WTC11 (cell line): Measurements from ENCODE around the gene ZDHHC8. TPM values are rescaled to one million over a fixed set of nuclear protein-coding genes. Genes with fewer than 3 reads are reported as not detected.

ENCODE experiments used
- ATAC-seq: fragments of 200-7000 bp; cut with Tn5 transposase; 2 replicates; pipeline ENCODE4 v1.10.0; 2021; ENCODE audit warnings: mild to moderate bottlenecking, moderate library complexity
- CTCF ChIA-PET: fragments of 300-600 bp; sonication (Branson Sonifier 250); formaldehyde crosslinking; loops from one replicate; lab custom pipeline; 2021; ENCODE audit warnings: antibody characterized with exemption; lab: Charles Lee
- POLR2A ChIA-PET: fragments of 350-600 bp; sonication (Branson Sonifier 250); formaldehyde crosslinking; loops from one replicate; lab custom pipeline; 2021; ENCODE audit warnings: antibody characterized with exemption; lab: Charles Lee
- DNase-seq: peaks from one replicate; pipeline ENCODE4 v3.0.0; 2021; ENCODE audit warnings: low spot score
- H3K27ac Mint-ChIP-seq: 2 replicates; pipeline ENCODE4 v1.8.0; 2021; ENCODE audit warnings: mixed read lengths
- H3K27me3 Mint-ChIP-seq: 2 replicates; pipeline ENCODE4 v1.8.0; 2021; ENCODE audit warnings: low read depth, mild to moderate bottlenecking, moderate library complexity, mixed read lengths
- H3K36me3 Mint-ChIP-seq: 2 replicates; pipeline ENCODE4 v1.8.0; 2021; ENCODE audit warnings: mixed read lengths
- H3K4me1 Mint-ChIP-seq: 2 replicates; pipeline ENCODE4 v1.8.0; 2022; ENCODE audit warnings: mixed read lengths
- H3K4me3 Mint-ChIP-seq: 2 replicates; pipeline ENCODE4 v1.8.0; 2021; ENCODE audit warnings: mild to moderate bottlenecking, moderate library complexity, mixed read lengths
- H3K9me3 Mint-ChIP-seq: 2 replicates; pipeline ENCODE4 v1.8.0; 2021; ENCODE audit warnings: mixed read lengths
- ARID4B ChIP-seq: sonication (generic); formaldehyde crosslinking; IDR thresholded peaks from 2 replicates; pipeline ENCODE4 v1.8.0; 2023; ENCODE audit warnings: missing genetic modification reagents, mild to moderate bottlenecking, borderline replicate concordance
- ERG ChIP-seq: fragments of 250-450 bp; sonication (Bioruptor Pico); IDR thresholded peaks from 2 replicates; pipeline ENCODE4 v1.8.0; 2021; ENCODE audit warnings: mild to moderate bottlenecking
- HMGXB4 ChIP-seq: sonication (generic); formaldehyde crosslinking; IDR thresholded peaks from 2 replicates; pipeline ENCODE4 v1.8.1; 2023; ENCODE audit warnings: mild to moderate bottlenecking, moderate library complexity, missing genetic modification reagents
- JAZF1 ChIP-seq: fragments of 250-450 bp; sonication (Bioruptor Pico); IDR thresholded peaks from 2 replicates; pipeline ENCODE4 v1.9.0; 2021; ENCODE audit warnings: moderate library complexity, mild to moderate bottlenecking, inconsistent platforms
- NFYB ChIP-seq: sonication (generic); formaldehyde crosslinking; conservative IDR thresholded peaks from 2 replicates; pipeline ENCODE4 v1.8.0; 2022; ENCODE audit warnings: low read depth, missing genetic modification reagents
- NR3C1 ChIP-seq: sonication (generic); formaldehyde crosslinking; conservative IDR thresholded peaks from 2 replicates; pipeline ENCODE4 v1.8.1; 2023; ENCODE audit warnings: low read depth, mild to moderate bottlenecking, missing genetic modification reagents
- PRDM15 ChIP-seq: sonication (generic); formaldehyde crosslinking; IDR thresholded peaks from 2 replicates; pipeline ENCODE4 v1.8.0; 2022; ENCODE audit warnings: missing genetic modification reagents
- TCF7 ChIP-seq: sonication (generic); formaldehyde crosslinking; IDR thresholded peaks from 2 replicates; pipeline ENCODE4 v1.8.0; 2022; ENCODE audit warnings: mild to moderate bottlenecking, low read depth, missing genetic modification reagents, moderate library complexity
- TP53 ChIP-seq: sonication (generic); formaldehyde crosslinking; IDR thresholded peaks from 2 replicates; pipeline ENCODE4 v1.8.1; 2023; ENCODE audit warnings: mild to moderate bottlenecking, missing genetic modification reagents
- ZNF263 ChIP-seq: sonication (generic); formaldehyde crosslinking; IDR thresholded peaks from 2 replicates; pipeline ENCODE4 v1.8.1; 2022; ENCODE audit warnings: low read depth, mild to moderate bottlenecking, moderate library complexity, missing genetic modification reagents
- ZNF281 ChIP-seq: sonication (generic); formaldehyde crosslinking; IDR thresholded peaks from 2 replicates; pipeline ENCODE4 v1.8.0; 2023; ENCODE audit warnings: mild to moderate bottlenecking, missing genetic modification reagents
- total RNA-seq: library from RNA; stranded (reverse); gene quantifications from 3 replicates; pipeline ENCODE4 v1.2.3, GENCODE V29; 2021

Gene ZDHHC8
- total RNA-seq, 1 experiment from 2014 or later = 79.7 TPM

GRCh38 chr22:20149257-20150250 is 17.9 kb downstream of the ZDHHC8 start (continued):
- TF ChIP-seq ERG (CRISPR knock-in tag) (no peak), ZNF263 (CRISPR knock-in tag) (no peak), TCF7 (CRISPR knock-in tag) (no peak), JAZF1 (CRISPR knock-in tag) (no peak)

GRCh38 chr22:20150381-20151275 is 19.0 kb downstream of the ZDHHC8 start, which contains the start of gene CCDC188:
Gene CCDC188 (minus strand): TSS chr22:20151055. CDS start chr22:20150986, 69 bp downstream.
- Mint-ChIP-seq H3K27ac (no peak within 1 kb of the TSS), H3K36me3 (no peaks in the 10 kb centered on the region), H3K27me3 (no peaks in the 10 kb centered on the region), H3K9me3 (no peaks in the 10 kb centered on the region), H3K4me3 (no peak within 1 kb of the TSS), H3K4me1 (peaks cover 3% of the 10 kb centered on the region; the same call in 1 of the 2 replicates)
- TF ChIP-seq NR3C1 (CRISPR knock-in tag) = no peak
- no peak for TF ChIP-seq HMGXB4 (CRISPR knock-in tag)
- TF ChIP-seq PRDM15 (CRISPR knock-in tag) = no peak
- TF ChIP-seq TP53 (CRISPR knock-in tag) = no peak
- no peak for TF ChIP-seq NFYB (CRISPR knock-in tag)
- no peak for TF ChIP-seq ZNF263 (CRISPR knock-in tag)
- no peak for TF ChIP-seq ARID4B (CRISPR knock-in tag)
- no peak for TF ChIP-seq ZNF281 (CRISPR knock-in tag)
- DNase-seq (no peak), ATAC-seq (no peak)
- ChIA-PET CTCF (interaction anchor here (0.6 to 1.0 kb wide), 4 partner anchors 36 to 382 kb away, joined by 3 to 4 read pairs (median 3); no protein-coding TSS in a partner anchor), POLR2A (interaction anchor here (0.7 kb wide), 1 partner anchor 243 kb away, joined by 4 read pairs; the partner anchor contains the start of gene ZNF74)
